Activated T-helper 1 cell treated with anti-CD3 and anti-CD28 coated beads, Interleukin-2, amount 50 U/mL, for 16 hours (primary cell): ENCODE measurements around the gene TXNDC8.
"Not testable (repeated sequence)": the region's sequence is repeated elsewhere in the genome, so short reads cannot be mapped to it uniquely, and the experiment has no call there.

Experiments used
- DNase-seq, 2 donors: peaks; one replicate each; pipeline ENCODE4 v3.0.0-alpha.2; 2020; ENCODE audit warnings: low read depth in 1 of 2, low spot score in 1 of 2

Gene TXNDC8

GRCh38 chr9:110337727-110338126 is at the start of gene TXNDC8:
Gene TXNDC8 (minus strand): TSS chr9:110337863.
- no peak for DNase-seq

DNA sequence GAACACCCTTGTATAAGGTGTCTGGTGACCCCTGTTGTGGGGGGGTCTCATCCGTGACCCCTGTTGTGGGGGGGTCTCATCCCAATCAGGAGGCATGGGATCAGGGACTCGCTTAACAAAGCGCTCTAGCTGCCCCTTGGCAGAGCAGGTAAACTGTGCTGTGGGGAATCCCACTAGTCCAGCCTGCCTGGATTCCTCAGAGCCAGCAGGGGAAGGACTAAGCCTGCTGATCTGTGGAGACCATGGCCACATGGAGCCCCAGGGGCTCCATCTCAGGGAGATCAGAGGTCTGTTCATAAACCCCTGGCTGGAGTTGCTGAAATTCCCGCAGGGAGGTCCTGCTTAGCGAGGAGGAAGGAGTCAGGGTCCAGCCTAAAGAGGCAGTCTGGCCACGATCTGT is 45.8 kb upstream of the TXNDC8 start:
- DNase-seq: no peak

DNA sequence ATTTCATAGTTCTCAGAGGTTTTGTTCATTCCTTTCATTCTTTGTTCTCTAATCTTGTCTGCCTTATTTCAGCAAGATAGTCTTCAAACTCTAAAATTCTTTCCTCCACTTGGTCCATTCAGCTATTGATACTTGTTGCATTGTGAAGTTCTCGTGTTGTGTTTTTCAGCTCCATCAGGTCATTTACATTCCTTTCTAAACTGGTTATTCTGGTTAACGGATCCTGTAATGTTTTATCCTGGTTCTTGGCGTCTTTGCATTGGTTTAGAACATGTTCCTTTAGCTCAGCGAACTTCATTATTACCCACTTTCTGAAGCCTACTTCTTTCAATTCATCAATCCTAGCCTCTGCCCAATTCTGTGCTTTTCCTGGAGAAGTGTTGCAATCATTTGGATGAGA is 45.1 kb upstream of the TXNDC8 start:
- DNase-seq: no peak

DNA sequence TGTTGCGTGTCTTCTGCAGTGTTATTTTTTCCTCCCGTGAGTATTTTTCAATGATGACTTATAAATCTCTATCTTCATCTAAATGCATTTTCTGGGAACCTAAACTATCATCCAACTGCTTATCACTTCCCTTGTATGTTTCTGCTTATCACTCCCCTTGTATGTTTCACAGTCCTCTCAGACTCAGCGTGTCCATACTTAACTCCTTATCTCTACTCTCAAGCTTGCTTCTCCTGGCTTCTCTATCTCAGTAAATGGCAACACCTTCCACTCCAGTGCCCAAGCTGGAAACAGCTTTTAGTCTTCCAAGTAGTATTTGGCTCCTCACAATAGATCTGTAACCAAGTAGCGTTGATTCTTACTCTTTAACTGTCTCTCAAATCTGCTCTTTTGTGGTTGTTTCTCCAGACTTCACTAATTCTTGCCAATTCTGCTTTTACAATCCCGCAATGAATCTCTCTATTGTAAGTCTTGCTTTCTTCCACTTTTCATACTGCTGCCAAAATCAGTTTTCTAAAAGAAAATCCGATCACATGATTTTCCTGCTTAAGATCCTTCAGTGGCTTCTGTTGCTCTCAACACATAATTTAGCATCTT is 33.8 kb upstream of the TXNDC8 start:
- DNase-seq: no peak

DNA sequence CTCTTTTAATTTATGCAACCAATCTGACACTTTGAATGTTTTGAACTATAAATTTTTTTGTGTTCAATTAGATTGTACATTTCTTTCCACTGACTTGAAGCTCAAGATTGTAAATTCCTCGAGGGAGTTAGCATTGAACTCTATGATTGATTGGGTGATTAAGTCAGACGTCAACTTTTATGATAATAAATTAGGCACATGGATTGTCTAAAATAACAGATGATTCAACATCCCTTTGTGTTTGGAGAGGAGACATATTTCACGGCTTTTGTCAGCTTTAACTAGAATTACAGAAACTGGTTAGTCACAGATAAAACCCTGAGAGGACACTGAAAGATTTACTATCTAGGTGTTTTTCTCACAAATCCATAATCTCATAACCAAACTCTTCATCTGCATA is 32.7 kb upstream of the TXNDC8 start:
- no peak for DNase-seq

- no peak for DNase-seq
These were observed 26.8 kb upstream of the TXNDC8 start for GRCh38 chr9:110364451-110364850.

GRCh38 chr9:110358992-110359391 is 21.3 kb upstream of the TXNDC8 start:
- DNase-seq: not testable (repeated sequence)

GRCh38 chr9:110357505-110357904 is 19.8 kb upstream of the TXNDC8 start:
- no peak for DNase-seq

DNA sequence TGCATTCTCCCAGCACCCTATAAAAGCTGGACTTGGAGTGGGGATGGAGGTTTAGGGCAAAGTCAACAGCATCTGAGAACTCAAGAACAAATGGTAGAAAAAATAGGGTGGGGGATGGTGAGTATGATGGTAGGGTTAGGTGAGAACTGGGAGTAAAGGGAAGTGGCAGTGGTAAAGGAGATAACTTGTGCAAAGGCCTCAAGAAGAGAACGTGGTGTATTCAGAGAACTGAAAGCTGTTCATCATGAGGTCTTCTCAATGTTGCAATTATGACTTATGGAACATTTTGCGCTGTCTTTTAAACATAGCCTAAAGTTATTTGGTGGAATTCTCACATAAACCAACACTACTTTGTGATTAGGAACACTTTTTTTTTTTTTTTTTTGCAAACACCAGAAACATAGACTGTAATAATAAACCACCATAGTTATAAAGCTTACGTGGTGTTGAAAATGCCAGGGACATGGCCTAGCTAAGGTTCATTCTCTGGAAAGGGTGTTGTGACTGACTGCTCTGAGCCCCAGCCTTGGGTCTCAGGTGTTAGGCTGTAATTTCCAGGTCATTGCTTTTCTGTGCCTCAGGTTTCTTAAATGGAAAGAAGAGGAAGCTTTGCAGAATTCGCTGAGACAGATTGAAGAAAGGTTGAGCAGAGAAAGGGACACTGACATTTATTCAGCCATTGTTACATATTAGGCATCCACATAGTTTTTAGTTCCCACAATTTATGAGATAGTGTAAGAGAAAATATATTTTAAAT is 19.2 kb upstream of the TXNDC8 start:
- no peak for DNase-seq

- no peak for DNase-seq
These were observed 18.2 kb upstream of the TXNDC8 start for GRCh38 chr9:110355911-110356310.

GRCh38 chr9:110351009-110351467 is 13.4 kb upstream of the TXNDC8 start:
- no peak for DNase-seq

DNA sequence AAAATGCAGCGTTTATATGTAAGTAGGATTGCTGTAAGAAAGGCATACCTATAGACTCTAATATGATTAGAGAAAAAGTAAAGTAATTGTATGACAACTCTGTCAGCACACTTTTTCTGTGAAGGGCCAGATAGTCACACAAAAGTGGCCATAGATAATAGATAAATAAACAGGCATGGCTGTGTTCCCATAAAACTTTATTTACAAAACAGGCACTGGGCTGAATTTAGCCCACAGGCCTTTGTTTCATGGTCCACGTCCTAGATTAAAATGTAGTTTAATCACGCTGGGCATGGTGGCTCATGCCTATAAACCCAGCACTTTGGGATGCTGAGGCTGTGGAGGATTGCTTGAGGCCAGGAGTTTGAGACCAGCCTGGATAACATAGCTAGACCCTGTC is 8.7 kb upstream of the TXNDC8 start:
- no peak for DNase-seq

GRCh38 chr9:110344821-110345220 is 7.2 kb upstream of the TXNDC8 start:
- no peak for DNase-seq

DNA sequence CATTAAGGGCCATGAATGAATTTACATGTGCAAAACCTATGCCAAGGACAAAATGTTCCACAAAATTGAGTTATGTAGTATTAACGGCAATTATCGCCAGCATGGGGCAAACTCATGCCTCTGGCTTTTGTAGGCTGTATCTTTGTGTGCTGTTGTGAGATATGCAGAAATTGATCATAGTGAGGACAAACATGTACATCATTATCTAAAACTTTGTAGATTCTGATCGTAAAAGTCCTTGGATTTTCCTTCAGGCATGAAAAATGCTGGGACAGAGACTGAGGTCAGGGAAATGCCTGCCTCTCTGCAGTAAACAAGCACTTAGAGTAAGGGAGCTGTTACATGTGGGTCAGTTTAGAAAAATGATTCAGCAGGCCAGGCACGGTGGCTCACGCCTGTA is 5.9 kb upstream of the TXNDC8 start:
- no peak for DNase-seq

- no peak for DNase-seq
These were observed 2.6 kb upstream of the TXNDC8 start for GRCh38 chr9:110340306-110340705.

GRCh38 chr9:110338143-110338542 is 480 bp upstream of the TXNDC8 start:
- DNase-seq: no peak

- DNase-seq: no peak
These were observed 1.3 kb downstream of the TXNDC8 start for GRCh38 chr9:110336363-110336762.

- no peak for DNase-seq
These were observed 2.8 kb downstream of the TXNDC8 start for GRCh38 chr9:110334871-110335270.

GRCh38 chr9:110334183-110334582 is 3.5 kb downstream of the TXNDC8 start:
- no peak for DNase-seq

DNA sequence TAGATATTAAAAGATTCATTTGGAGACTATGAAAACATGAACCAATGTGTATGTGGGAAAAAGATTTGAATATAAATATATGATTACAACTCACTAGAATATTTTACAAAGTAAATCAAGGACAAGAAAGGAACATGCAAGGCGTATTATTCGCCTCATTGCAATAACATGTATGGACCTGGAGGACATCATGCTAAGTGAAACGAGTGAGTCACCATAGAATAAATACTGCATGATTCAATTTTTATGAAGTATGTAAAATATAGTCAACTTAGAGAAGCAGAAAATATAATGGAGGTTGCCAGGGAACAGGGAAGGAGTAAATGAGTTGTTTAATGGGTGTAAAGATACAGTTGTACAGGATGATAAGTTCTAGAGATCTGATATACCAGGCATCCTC is 4.9 kb downstream of the TXNDC8 start:
- no peak for DNase-seq

GRCh38 chr9:110330484-110331105 is 7.1 kb downstream of the TXNDC8 start:
- no peak for DNase-seq

- DNase-seq: no peak
These were observed 7.9 kb downstream of the TXNDC8 start for GRCh38 chr9:110329639-110330230.
